Prostate gland (tissue), 2 donors: Measurements from ENCODE around the gene ITPR1.

Experiments used
- POLR2A ChIP-seq: fragments of 450-650 bp; IDR thresholded peaks from one replicate; pipeline ENCODE4 v1.6.1; 2016; ENCODE audit warnings: antibody characterized with exemption, mild to moderate bottlenecking
- POLR2AphosphoS5 ChIP-seq: sonication (generic); formaldehyde crosslinking; IDR thresholded peaks from one replicate; pipeline ENCODE4 v1.6.1; 2017; ENCODE audit warnings: antibody characterized with exemption
- TF ChIP-seq, protein P1 (sequence below), 4 experiments: fragments of 200-600 bp in 2 of 4; fragments of 450-650 bp in 2 of 4; sonication (generic) in 2 of 4; IDR thresholded peaks; 1 replicate in 3 of 4; 2 replicates in 1 of 4; pipeline ENCODE4 v1.5.1; 2016 to 2019; ENCODE audit warnings: antibody characterized with exemption in 4 of 4, mild to moderate bottlenecking in 2 of 4, moderate library complexity in 2 of 4

- TF ChIP-seq, protein P1, sequence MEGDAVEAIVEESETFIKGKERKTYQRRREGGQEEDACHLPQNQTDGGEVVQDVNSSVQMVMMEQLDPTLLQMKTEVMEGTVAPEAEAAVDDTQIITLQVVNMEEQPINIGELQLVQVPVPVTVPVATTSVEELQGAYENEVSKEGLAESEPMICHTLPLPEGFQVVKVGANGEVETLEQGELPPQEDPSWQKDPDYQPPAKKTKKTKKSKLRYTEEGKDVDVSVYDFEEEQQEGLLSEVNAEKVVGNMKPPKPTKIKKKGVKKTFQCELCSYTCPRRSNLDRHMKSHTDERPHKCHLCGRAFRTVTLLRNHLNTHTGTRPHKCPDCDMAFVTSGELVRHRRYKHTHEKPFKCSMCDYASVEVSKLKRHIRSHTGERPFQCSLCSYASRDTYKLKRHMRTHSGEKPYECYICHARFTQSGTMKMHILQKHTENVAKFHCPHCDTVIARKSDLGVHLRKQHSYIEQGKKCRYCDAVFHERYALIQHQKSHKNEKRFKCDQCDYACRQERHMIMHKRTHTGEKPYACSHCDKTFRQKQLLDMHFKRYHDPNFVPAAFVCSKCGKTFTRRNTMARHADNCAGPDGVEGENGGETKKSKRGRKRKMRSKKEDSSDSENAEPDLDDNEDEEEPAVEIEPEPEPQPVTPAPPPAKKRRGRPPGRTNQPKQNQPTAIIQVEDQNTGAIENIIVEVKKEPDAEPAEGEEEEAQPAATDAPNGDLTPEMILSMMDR (IDR thresholded peaks at IDR 0.05), result no peak
- TF ChIP-seq POLR2A (no peak), POLR2AphosphoS5 (no peak)
Measured at GRCh38 chr3:4495294-4496086, 2.3 kb downstream of the ITPR1 start.
